IMR-90 (cell line): Measurements from ENCODE around the gene CLDN22. TPM values are rescaled to one million over a fixed set of nuclear protein-coding genes. Genes with fewer than 3 reads are reported as not detected.

Experiments
- ATAC-seq: fragments of 200-7000 bp; cut with Tn5 transposase; 2 replicates; pipeline ENCODE4 v1.9.1; 2020; ENCODE audit warnings: low read depth, mild to moderate bottlenecking, moderate library complexity
- BruUV-seq: library from RNA; stranded (reverse); fragments of 400-500 nt; replicated peaks from 2 replicates; lab custom pipeline; 2021; lab: Mats Ljungman, UMichigan
- CTCF ChIA-PET: fragments of 300-600 bp; formaldehyde crosslinking; extraction: SDS; loops from one replicate; lab custom pipeline; 2021; ENCODE audit warnings: antibody characterized with exemption; lab: Yijun Ruan, JAX
- POLR2A ChIA-PET: fragments of 300-600 bp; sonication (Branson Sonifier 250); formaldehyde crosslinking; loops from one replicate; lab custom pipeline; 2022; ENCODE audit warnings: antibody characterized with exemption; ENCODE audit not compliant: unreplicated experiment; lab: Charles Lee
- DNase-seq: peaks from one replicate; pipeline ENCODE4 v3.0.0; 2013
- H2AFZ ChIP-seq: replicated peaks from 2 replicates; pipeline ENCODE3; 2013; ENCODE audit warnings: low read length, mild to moderate bottlenecking; ENCODE audit not compliant: poor library complexity
- H2AK5ac ChIP-seq: 2 replicates; pipeline ENCODE4 v1.6.1; 2013; ENCODE audit warnings: low read depth, low read length, inconsistent platforms
- H2AK9ac ChIP-seq: replicated peaks from 2 replicates; pipeline ENCODE3; 2013; ENCODE audit warnings: mild to moderate bottlenecking, low read depth, low read length, moderate library complexity; ENCODE audit not compliant: poor library complexity
- H2BK120ac ChIP-seq: 2 replicates; pipeline ENCODE4 v1.6.1; 2013; ENCODE audit warnings: low read depth, low read length, inconsistent platforms
- H2BK15ac ChIP-seq: 3 replicates; pipeline ENCODE4 v1.6.1; 2013; ENCODE audit warnings: low read depth, low read length, inconsistent platforms
- H2BK20ac ChIP-seq: 2 replicates; pipeline ENCODE4 v1.6.1; 2013; ENCODE audit warnings: low read depth, mild to moderate bottlenecking, inconsistent platforms, low read length, moderate library complexity
- H2BK5ac ChIP-seq: 2 replicates; pipeline ENCODE4 v1.6.1; 2013; ENCODE audit warnings: mild to moderate bottlenecking, low read depth, low read length, inconsistent platforms; ENCODE audit not compliant: poor library complexity, severe bottlenecking
- H3K14ac ChIP-seq: replicated peaks from 2 replicates; pipeline ENCODE4 v1.6.1; 2013; ENCODE audit warnings: low read depth, low read length, inconsistent platforms
- H3K18ac ChIP-seq: 2 replicates; pipeline ENCODE4 v1.6.1; 2013; ENCODE audit warnings: low read depth, low read length, control low read depth
- H3K23ac ChIP-seq: 2 replicates; pipeline ENCODE4 v1.6.1; 2013; ENCODE audit warnings: low read depth, low read length, inconsistent platforms
- H3K27ac ChIP-seq: 2 replicates; pipeline ENCODE4 v1.5.1; 2013; ENCODE audit warnings: mild to moderate bottlenecking, control low read depth, low read length; ENCODE audit not compliant: insufficient read depth
- H3K27me3 ChIP-seq: 2 replicates; pipeline ENCODE4 v1.6.1; 2013; ENCODE audit warnings: low read length; ENCODE audit not compliant: control insufficient read depth, insufficient read depth
- H3K36me3 ChIP-seq: 2 replicates; pipeline ENCODE4 v1.6.1; 2013; ENCODE audit warnings: low read length, mixed read lengths; ENCODE audit not compliant: control insufficient read depth, insufficient read depth
- H3K4ac ChIP-seq: 2 replicates; pipeline ENCODE4 v1.6.1; 2013; ENCODE audit warnings: low read depth, low read length, inconsistent platforms
- H3K4me1 ChIP-seq: 2 replicates; pipeline ENCODE4 v1.6.1; 2013; ENCODE audit warnings: low read length, mixed read lengths; ENCODE audit not compliant: control insufficient read depth, insufficient read depth
- H3K4me2 ChIP-seq: 2 replicates; pipeline ENCODE4 v1.6.1; 2013; ENCODE audit warnings: low read depth, mild to moderate bottlenecking, control low read depth, low read length, moderate library complexity
- H3K4me3 ChIP-seq: 2 replicates; pipeline ENCODE4 v1.5.1; 2013; ENCODE audit warnings: low read depth, mild to moderate bottlenecking, control low read depth, low read length, moderate library complexity; ENCODE audit not compliant: insufficient read depth
- H3K56ac ChIP-seq: 2 replicates; pipeline ENCODE4 v1.6.1; 2013; ENCODE audit warnings: low read length, inconsistent platforms; ENCODE audit not compliant: insufficient read depth; ENCODE audit errors: extremely low read depth
- H3K79me1 ChIP-seq, 2 experiments: 2 replicates each; pipeline ENCODE4 v1.6.1; 2013; ENCODE audit warnings: low read length in 2 of 2, inconsistent platforms in 1 of 2, low read depth in 1 of 2
- H3K9ac ChIP-seq: 2 replicates; pipeline ENCODE4 v1.6.1; 2013; ENCODE audit warnings: low read depth, low read length, control low read depth
- H3K9me1 ChIP-seq: 2 replicates; pipeline ENCODE4 v1.6.1; 2013; ENCODE audit warnings: low read length, inconsistent platforms; ENCODE audit not compliant: insufficient read depth
- H3K9me3 ChIP-seq: 2 replicates; pipeline ENCODE4 v1.6.1; 2013; ENCODE audit warnings: low read length; ENCODE audit not compliant: control insufficient read depth, insufficient read depth
- H4K20me1 ChIP-seq: 2 replicates; pipeline ENCODE4 v1.6.1; 2013; ENCODE audit warnings: low read length, inconsistent platforms; ENCODE audit not compliant: insufficient read depth
- H4K5ac ChIP-seq: 2 replicates; pipeline ENCODE4 v1.6.1; 2013; ENCODE audit warnings: mild to moderate bottlenecking, low read depth, low read length, control low read depth
- H4K8ac ChIP-seq, 2 experiments: 2 replicates each; pipeline ENCODE4 v1.6.1; 2013; ENCODE audit warnings: low read depth in 2 of 2, low read length in 2 of 2, control low read depth in 1 of 2, inconsistent platforms in 1 of 2
- H4K91ac ChIP-seq: 2 replicates; pipeline ENCODE4 v1.6.1; 2013; ENCODE audit warnings: low read depth, low read length, inconsistent platforms; ENCODE audit not compliant: insufficient read depth
- MAFK ChIP-seq: IDR thresholded peaks from 2 replicates; pipeline ENCODE4 v1.6.1; 2012; ENCODE audit warnings: low read depth, low read length, improper control_type of control experiment
- WGBS, 2 experiments: methylation state at CpG; one replicate each; pipeline versions ENCODE4 v1.1.5 to v1.1.7; 2013; ENCODE audit warnings: missing lambda C conversion rate in 2 of 2; ENCODE audit not compliant: insufficient read length in 1 of 2; ENCODE audit errors: extremely low coverage in 2 of 2; 5-methylcytosine and 5-hydroxymethylcytosine counted together
- dilution Hi-C: fragments of 300-500 bp; cut with HindIII; formaldehyde crosslinking; loops from one replicate; pipeline ENCODE4 v1.14.3; 2018; ENCODE audit warnings: low sequenced_read_pairs; ENCODE audit not compliant: unreplicated experiment
- in situ Hi-C: fragments of 300-500 bp; cut with MboI; formaldehyde crosslinking; loops from 3 replicates; pipeline ENCODE4 v1.14.3; 2019; ENCODE audit warnings: low sequenced_read_pairs, inconsistent platforms, mixed read lengths
- intact Hi-C: fragments of 100-400 bp; cut with micrococcal nuclease; formaldehyde crosslinking; loops from 2 replicates; pipeline ENCODE4 v1.10.0; 2022
- polyA plus RNA-seq, 3 experiments: library from polyadenylated mRNA; depleted of rRNA; stranded (reverse); fragments of >200 nt; gene quantifications; 2 replicates each; pipeline ENCODE4 v1.2.3, GENCODE V29; 2012; ENCODE audit warnings: low replicate concordance in 1 of 3
- total RNA-seq: library from RNA; depleted of rRNA; stranded (reverse); fragments of >200 nt; gene quantifications from 2 replicates; pipeline ENCODE4 v1.2.3, GENCODE V29; 2012

Gene CLDN22
- total and polyA plus RNA-seq, 2 of the 4 experiments (the other 2 are of a cell fraction) = not detected

- peak overlapping the region; percentile 38 for H2AFZ ChIP-seq
- no peak for ATAC-seq
Measured at GRCh38 chr4:183333983-183334382, 13.9 kb upstream of the CLDN22 start.

More at GRCh38 chr4:183333983-183334382, 13.9 kb upstream of the CLDN22 start:
- H2BK20ac ChIP-seq = peak overlapping the region; percentile 94
- peak overlapping the region; percentile 6 for H2AK9ac ChIP-seq
- peak overlapping the region; percentile 89 for H2AK5ac ChIP-seq
- no peaks in the 10 kb centered on the region for H3K36me3 ChIP-seq
- no peaks in the 10 kb centered on the region for H4K20me1 ChIP-seq
- no peaks in the 10 kb centered on the region for H3K27me3 ChIP-seq
- peaks cover 3% of the 10 kb centered on the region for H3K9me3 ChIP-seq
- no peak overlapping the region for H3K4me2 ChIP-seq
- no peak overlapping the region for H3K4me3 ChIP-seq
- peaks cover 6% of the 10 kb centered on the region for H3K4me1 ChIP-seq
- peak overlapping the region; percentile 81 for H3K14ac ChIP-seq
- dilution Hi-C loops (no loop called here), in situ Hi-C loops (no loop called here), intact Hi-C loops (no loop called here)
- peak overlapping the region; percentile 58; the same call in 1 of the 2 replicates for H4K91ac ChIP-seq
- TF ChIP-seq MAFK = no peak
- WGBS, 2 experiments = 93% methylated on average over 3 of the region's 6 CpGs; no CpG with 5 or more reads in 1 of the 2 experiments
- H3K9ac ChIP-seq = no peak overlapping the region
- BruUV-seq = no TSS peak
- H2BK5ac ChIP-seq = peak overlapping the region; percentile 1
- H3K23ac ChIP-seq = peak overlapping the region; percentile 35
- H3K18ac ChIP-seq = no peak overlapping the region
- H2BK120ac ChIP-seq = peak overlapping the region; percentile 63
- H3K79me1 ChIP-seq = no peaks in the 10 kb centered on the region
- peak overlapping the region in 1 of 2 experiments; percentile 14; a peak in 1 of 4 replicates for H4K8ac ChIP-seq
- H4K5ac ChIP-seq = no peak overlapping the region
- H2BK15ac ChIP-seq = peak overlapping the region; percentile 83; the same call in 2 of the 3 replicates
- H3K27ac ChIP-seq = no peak overlapping the region
- ChIA-PET POLR2A (no interaction called here), CTCF (no interaction called here)
- peak overlapping the region; percentile 89 for H3K4ac ChIP-seq
- H3K56ac ChIP-seq = no peak overlapping the region
- H3K9me1 ChIP-seq = peaks cover 7% of the 10 kb centered on the region
- peak; percentile 4 for DNase-seq
